HG03558 (cell line): Measurements from ENCODE around the gene ADAM19.
"Not testable (repeated sequence)": the region's sequence is repeated elsewhere in the genome, so short reads cannot be mapped to it uniquely, and the experiment has no call there.

Experiments used
- ATAC-seq: cut with Tn5 transposase; IDR thresholded peaks from one replicate; pipeline ENCODE4 v1.9.1; 2021; ENCODE audit warnings: moderate number of reproducible peaks; ENCODE audit not compliant: unreplicated experiment; ENCODE audit errors: extremely low read depth

ADAM19 gene

GRCh38 chr5:157497875-157498611 is 77.5 kb downstream of the ADAM19 start:
- no peak for ATAC-seq

- ATAC-seq: no peak
Observed at GRCh38 chr5:157496864-157497263, 78.7 kb downstream of the ADAM19 start.

GRCh38 chr5:157494178-157494832 is 81.3 kb downstream of the ADAM19 start:
- ATAC-seq: no peak

- no peak for ATAC-seq
Observed at GRCh38 chr5:157492886-157493285, 82.7 kb downstream of the ADAM19 start.

- ATAC-seq: no peak
Observed at GRCh38 chr5:157491471-157491995, 84.0 kb downstream of the ADAM19 start.

- no peak for ATAC-seq
Observed at GRCh38 chr5:157487358-157487757, 88.2 kb downstream of the ADAM19 start.

GRCh38 chr5:157486861-157487260 is 88.7 kb downstream of the ADAM19 start:
- no peak for ATAC-seq

GRCh38 chr5:157486221-157486681 is 89.3 kb downstream of the ADAM19 start:
- no peak for ATAC-seq

- no peak for ATAC-seq
Observed at GRCh38 chr5:157485811-157486210, 89.8 kb downstream of the ADAM19 start.

- ATAC-seq: no peak
Observed at GRCh38 chr5:157485340-157485739, 90.2 kb downstream of the ADAM19 start.

- ATAC-seq: no peak
Observed at GRCh38 chr5:157484768-157485167, 90.8 kb downstream of the ADAM19 start.

- not testable (repeated sequence) for ATAC-seq
Observed at GRCh38 chr5:157482702-157483101, 92.9 kb downstream of the ADAM19 start.

GRCh38 chr5:157481666-157482065 is 93.9 kb downstream of the ADAM19 start:
- no peak for ATAC-seq

GRCh38 chr5:157481265-157481664 is 94.3 kb downstream of the ADAM19 start:
- no peak for ATAC-seq

GRCh38 chr5:157479612-157480510 is 95.7 kb downstream of the ADAM19 start:
- no peak for ATAC-seq

GRCh38 chr5:157479166-157479565 is 96.4 kb downstream of the ADAM19 start:
- no peak for ATAC-seq

- no peak for ATAC-seq
Observed at GRCh38 chr5:157478726-157479125, 96.8 kb downstream of the ADAM19 start.

- ATAC-seq: no peak
Observed at GRCh38 chr5:157477814-157478494, 97.6 kb downstream of the ADAM19 start.

- no peak for ATAC-seq
Observed at GRCh38 chr5:157476702-157477408, 98.7 kb downstream of the ADAM19 start.
